ENCODE measurements around the gene ECHS1. TPM values are rescaled to one million over a fixed set of nuclear protein-coding genes. Genes with fewer than 3 reads are reported as not detected.
"Not testable (repeated sequence)": the region's sequence is repeated elsewhere in the genome, so short reads cannot be mapped to it uniquely, and the experiment has no call there.

ECHS1 gene
- polyA plus RNA-seq, 1 donor from 2014 or later: 122 TPM

- H3K9me3 ChIP-seq (ENCODE audit: low read length): no peaks in the 10 kb centered on the region
- H3K4me2 ChIP-seq (ENCODE audit: low read length): no peak overlapping the region
- H3K9ac ChIP-seq (ENCODE audit: low read length): no peak overlapping the region
- no peak overlapping the region for H3K4me3 ChIP-seq (ENCODE audit: low read length)
- H3K79me2 ChIP-seq (replicated peaks; ENCODE audit: insufficient read depth, low read length): peaks cover 2% of the 10 kb centered on the region
- H3K36me3 ChIP-seq (ENCODE audit: insufficient read depth, low read length): no peaks in the 10 kb centered on the region
- no peak overlapping the region for H3K27ac ChIP-seq (ENCODE audit: low read length)
- no peaks in the 10 kb centered on the region for H3K9me2 ChIP-seq (ENCODE audit: insufficient read depth, low read length)
- no peaks in the 10 kb centered on the region for H4K20me1 ChIP-seq (ENCODE audit: insufficient read depth)
- H2AFZ ChIP-seq (ENCODE audit: low read depth, low read length): no peak overlapping the region
- no peak for TF ChIP-seq EZH2 (IDR thresholded peaks at IDR 0.05; ENCODE audit: borderline replicate concordance, insufficient read depth, low read length, poor library complexity, severe bottlenecking)
- TF ChIP-seq SMC3 (conservative IDR thresholded peaks at IDR 0.05; ENCODE audit: poor library complexity): no peak
- TF ChIP-seq MXI1 (conservative IDR thresholded peaks at IDR 0.05; ENCODE audit: poor library complexity, severe bottlenecking): no peak
- no peak for TF ChIP-seq REST (IDR thresholded peaks at IDR 0.05; ENCODE audit: borderline replicate concordance)
- TF ChIP-seq POLR2AphosphoS5 (IDR thresholded peaks at IDR 0.05): no peak
- no peak for TF ChIP-seq CTCF (IDR thresholded peaks at IDR 0.05; ENCODE audit: poor library complexity, severe bottlenecking)
- TF ChIP-seq EP300 (conservative IDR thresholded peaks at IDR 0.05; ENCODE audit: poor library complexity, severe bottlenecking): no peak
- TF ChIP-seq TAF1 (IDR thresholded peaks at IDR 0.05; ENCODE audit: low read depth): no peak
- TF ChIP-seq RAD21 (conservative IDR thresholded peaks at IDR 0.05): no peak
- H3F3A ChIP-seq (ENCODE audit: insufficient read depth, low read length, poor library complexity, severe bottlenecking): no peaks in the 10 kb centered on the region
- peaks cover 9% of the 10 kb centered on the region for H3K27me3 ChIP-seq (ENCODE audit: insufficient read depth, low read depth, low read length)
Observed at GRCh38 chr10:133377025-133377817, 4.1 kb upstream of the ECHS1 start.

GRCh38 chr10:133376183-133376582, 3.0 kb upstream of the ECHS1 start:
- H3K9me3 ChIP-seq (ENCODE audit: low read length); H3K27ac ChIP-seq (ENCODE audit: low read length); H3K79me2 ChIP-seq (replicated peaks; ENCODE audit: insufficient read depth, low read length); H3K9ac ChIP-seq (ENCODE audit: low read length); H3K4me3 ChIP-seq (ENCODE audit: low read length); H4K20me1 ChIP-seq (ENCODE audit: insufficient read depth); H3F3A ChIP-seq (ENCODE audit: insufficient read depth, low read length, poor library complexity, severe bottlenecking); H2AFZ ChIP-seq (ENCODE audit: low read depth, low read length); H3K4me2 ChIP-seq (ENCODE audit: low read length); H3K36me3 ChIP-seq (ENCODE audit: insufficient read depth, low read length); H3K9me2 ChIP-seq (ENCODE audit: insufficient read depth, low read length); H3K27me3 ChIP-seq (ENCODE audit: insufficient read depth, low read depth, low read length): not testable (repeated sequence)

All from neural cell (in vitro differentiated cells).